OCI-LY1 (cell line): Measurements from ENCODE around the gene GLS.

Source experiments
- H2AFZ ChIP-seq: fragments of 200-600 bp; sonication (generic), shearing (Covaris generic); 2 replicates; pipeline ENCODE4 v1.6.0; 2014; ENCODE audit warnings: antibody characterized with exemption, mild to moderate bottlenecking, low read length
- H3F3A ChIP-seq: fragments of 200-600 bp; sonication (generic), shearing (Covaris generic); 2 replicates; pipeline ENCODE4 v1.6.0; 2014; ENCODE audit warnings: mild to moderate bottlenecking, antibody characterized with exemption, low read length, moderate library complexity; ENCODE audit not compliant: insufficient read depth
- H3K27ac ChIP-seq: fragments of 200-600 bp; sonication (generic); 2 replicates; pipeline ENCODE4 v1.5.1; 2014; ENCODE audit warnings: low read length, mixed run types, mild to moderate bottlenecking, low read depth; ENCODE audit not compliant: poor library complexity, severe bottlenecking
- H3K27me3 ChIP-seq: fragments of 200-600 bp; sonication (generic); 2 replicates; pipeline ENCODE4 v1.6.0; 2014; ENCODE audit warnings: antibody characterized with exemption, mild to moderate bottlenecking, low read length, moderate library complexity; ENCODE audit not compliant: insufficient read depth
- H3K36me3 ChIP-seq: fragments of 200-600 bp; sonication (generic); 2 replicates; pipeline ENCODE4 v1.6.1; 2014; ENCODE audit warnings: mild to moderate bottlenecking, antibody characterized with exemption, low read length, moderate library complexity, mixed read lengths; ENCODE audit not compliant: insufficient read depth
- H3K4me1 ChIP-seq: fragments of 200-600 bp; sonication (generic); 2 replicates; pipeline ENCODE4 v1.5.1; 2014; ENCODE audit warnings: mild to moderate bottlenecking, low read length, moderate library complexity; ENCODE audit not compliant: insufficient read depth, severe bottlenecking
- H3K4me2 ChIP-seq: fragments of 200-600 bp; sonication (generic), shearing (Covaris generic); 2 replicates; pipeline ENCODE4 v1.6.1; 2014; ENCODE audit warnings: low read length
- H3K4me3 ChIP-seq: fragments of 200-600 bp; sonication (generic); 2 replicates; pipeline ENCODE4 v1.5.1; 2014; ENCODE audit warnings: low read length, low read depth, mild to moderate bottlenecking, mixed read lengths; ENCODE audit not compliant: poor library complexity, severe bottlenecking
- H3K79me2 ChIP-seq: fragments of 200-600 bp; shearing (Covaris generic); 2 replicates; pipeline ENCODE4 v1.6.1; 2016; ENCODE audit warnings: mixed run types, low read length, mixed read lengths; ENCODE audit not compliant: insufficient read depth
- H3K9ac ChIP-seq: fragments of 200-600 bp; sonication (generic), shearing (Covaris generic); 2 replicates; pipeline ENCODE4 v1.6.1; 2014; ENCODE audit warnings: mild to moderate bottlenecking, low read length, mixed read lengths
- H3K9me2 ChIP-seq: fragments of 200-600 bp; sonication (generic), shearing (Covaris generic); 2 replicates; pipeline ENCODE4 v1.6.1; 2014; ENCODE audit warnings: low read depth, mild to moderate bottlenecking, low read length, mixed read lengths
- H3K9me3 ChIP-seq: fragments of 200-600 bp; shearing (Covaris generic); 2 replicates; pipeline ENCODE4 v1.6.1; 2014; ENCODE audit warnings: low read length, mixed read lengths
- H4K20me1 ChIP-seq: fragments of 200-600 bp; sonication (generic), shearing (Covaris generic); 2 replicates; pipeline ENCODE4 v1.6.0; 2016; ENCODE audit warnings: mild to moderate bottlenecking, low read length; ENCODE audit not compliant: insufficient read depth
- CTCF ChIP-seq: fragments of 200-600 bp; sonication (generic), shearing (Covaris generic); IDR thresholded peaks from 2 replicates; pipeline ENCODE4 v1.5.1; 2017; ENCODE audit warnings: mild to moderate bottlenecking, antibody characterized with exemption, low read length, moderate library complexity, mixed read lengths
- EZH2 ChIP-seq: fragments of 200-600 bp; sonication (generic), shearing (Covaris generic); IDR thresholded peaks from 2 replicates; pipeline ENCODE4 v1.8.0; 2017; ENCODE audit warnings: borderline replicate concordance, mixed run types, mild to moderate bottlenecking, antibody characterized with exemption, low read length, moderate library complexity, mixed read lengths

GLS gene

GRCh38 chr2:190932514-190932913 lies 51.9 kb downstream of the GLS start:
- H3K79me2 ChIP-seq, result no peaks in the 10 kb centered on the region
- H3K27me3 ChIP-seq, result no peaks in the 10 kb centered on the region
- H3K4me1 ChIP-seq, result no peaks in the 10 kb centered on the region
- no peak overlapping the region for H3K4me2 ChIP-seq
- no peak overlapping the region for H3K4me3 ChIP-seq
- no peak overlapping the region for H3K27ac ChIP-seq
- H2AFZ ChIP-seq, result no peak overlapping the region
- peaks cover 9% of the 10 kb centered on the region; the same call in 1 of the 2 replicates for H3F3A ChIP-seq
- peaks cover 74% of the 10 kb centered on the region for H3K36me3 ChIP-seq
- no peaks in the 10 kb centered on the region for H3K9me2 ChIP-seq
- no peak overlapping the region for H3K9ac ChIP-seq
- TF ChIP-seq CTCF, result no peak
- no peak for TF ChIP-seq EZH2
- no peaks in the 10 kb centered on the region for H3K9me3 ChIP-seq
- H4K20me1 ChIP-seq, result no peaks in the 10 kb centered on the region

GRCh38 chr2:190933361-190933760 lies 52.7 kb downstream of the GLS start:
- H3K4me3 ChIP-seq, result no peak overlapping the region
- H3K36me3 ChIP-seq, result peaks cover 70% of the 10 kb centered on the region
- no peak overlapping the region for H3K9ac ChIP-seq
- H2AFZ ChIP-seq, result no peak overlapping the region
- H3K79me2 ChIP-seq, result no peaks in the 10 kb centered on the region
- no peaks in the 10 kb centered on the region for H3K9me3 ChIP-seq
- no peak overlapping the region for H3K27ac ChIP-seq
- no peaks in the 10 kb centered on the region for H3K27me3 ChIP-seq
- H4K20me1 ChIP-seq, result no peaks in the 10 kb centered on the region
- TF ChIP-seq CTCF, result no peak
- no peak for TF ChIP-seq EZH2
- no peaks in the 10 kb centered on the region for H3K9me2 ChIP-seq
- H3K4me2 ChIP-seq, result no peak overlapping the region
- peaks cover 9% of the 10 kb centered on the region; the same call in 1 of the 2 replicates for H3F3A ChIP-seq
- no peaks in the 10 kb centered on the region for H3K4me1 ChIP-seq

GRCh38 chr2:190935054-190935453 lies 54.4 kb downstream of the GLS start:
- no peak overlapping the region for H3K4me3 ChIP-seq

GRCh38 chr2:190938771-190939335 lies 58.2 kb downstream of the GLS start:
- TF ChIP-seq EZH2 (no peak), CTCF (no peak)
- Histone ChIP-seq H3K9me2 (no peaks in the 10 kb centered on the region), H3K27ac (no peak overlapping the region), H3K9me3 (no peaks in the 10 kb centered on the region), H3K79me2 (no peaks in the 10 kb centered on the region), H4K20me1 (no peaks in the 10 kb centered on the region), H3K27me3 (no peaks in the 10 kb centered on the region), H3F3A (peaks cover under 1% of the 10 kb centered on the region; the same call in 1 of the 2 replicates), H3K4me3 (no peak overlapping the region), H3K9ac (no peak overlapping the region), H2AFZ (no peak overlapping the region), H3K36me3 (peaks cover 28% of the 10 kb centered on the region; the same call in 1 of the 2 replicates), H3K4me2 (no peak overlapping the region), H3K4me1 (no peaks in the 10 kb centered on the region)

More at GRCh38 chr2:190935054-190935453, 54.4 kb downstream of the GLS start:
- H3K9me3 ChIP-seq, result no peaks in the 10 kb centered on the region
- no peaks in the 10 kb centered on the region for H3K9me2 ChIP-seq
- H3K9ac ChIP-seq, result no peak overlapping the region
- H3K36me3 ChIP-seq, result peaks cover 58% of the 10 kb centered on the region
- H3K4me1 ChIP-seq, result no peaks in the 10 kb centered on the region
- no peak overlapping the region for H3K27ac ChIP-seq
- no peaks in the 10 kb centered on the region for H3K27me3 ChIP-seq
- no peak overlapping the region for H3K4me2 ChIP-seq
- H3F3A ChIP-seq, result peaks cover 9% of the 10 kb centered on the region; the same call in 1 of the 2 replicates
- H4K20me1 ChIP-seq, result no peaks in the 10 kb centered on the region
- no peak overlapping the region for H2AFZ ChIP-seq
- TF ChIP-seq EZH2, result no peak
- H3K79me2 ChIP-seq, result no peaks in the 10 kb centered on the region
